HK-2 (cell line): ENCODE data around the gene RAB11FIP4.
"Not testable (repeated sequence)": the region's sequence is repeated elsewhere in the genome, so short reads cannot be mapped to it uniquely, and the experiment has no call there.

Experiments used
- DNase-seq: peaks from one replicate; pipeline ENCODE4 v3.0.0-alpha.2; 2018; ENCODE audit not compliant: unreplicated experiment

Gene RAB11FIP4

GRCh38 chr17:31391496-31391949 is at the start of gene RAB11FIP4:
TSS of gene RAB11FIP4 (plus strand) at chr17:31391675. CDS start at chr17:31391853, 178 bp downstream.
- no peak for DNase-seq

GRCh38 chr17:31345191-31345747 is 46.2 kb upstream of the RAB11FIP4 start:
- not testable (repeated sequence) for DNase-seq

GRCh38 chr17:31349454-31349853 is 42.0 kb upstream of the RAB11FIP4 start:
- DNase-seq = no peak

GRCh38 chr17:31355935-31356334 is 35.5 kb upstream of the RAB11FIP4 start:
- DNase-seq = no peak

GRCh38 chr17:31357091-31357490 is 34.4 kb upstream of the RAB11FIP4 start:
- no peak for DNase-seq

GRCh38 chr17:31357839-31358394 is 33.6 kb upstream of the RAB11FIP4 start:
- DNase-seq = no peak

- no peak for DNase-seq
Observed at GRCh38 chr17:31364012-31364411, 27.5 kb upstream of the RAB11FIP4 start.

GRCh38 chr17:31366088-31366487 is 25.4 kb upstream of the RAB11FIP4 start:
- no peak for DNase-seq

GRCh38 chr17:31369266-31369665 is 22.2 kb upstream of the RAB11FIP4 start:
- DNase-seq = no peak

GRCh38 chr17:31371511-31372097 is 19.9 kb upstream of the RAB11FIP4 start:
- DNase-seq = no peak

GRCh38 chr17:31373150-31374093 is 18.1 kb upstream of the RAB11FIP4 start:
- no peak for DNase-seq

- no peak for DNase-seq
Observed at GRCh38 chr17:31374094-31374447, 17.4 kb upstream of the RAB11FIP4 start.

- no peak for DNase-seq
Observed at GRCh38 chr17:31374503-31374902, 17.0 kb upstream of the RAB11FIP4 start.

- no peak for DNase-seq
Observed at GRCh38 chr17:31378638-31379037, 12.8 kb upstream of the RAB11FIP4 start.

GRCh38 chr17:31379597-31380205 is 11.8 kb upstream of the RAB11FIP4 start:
- DNase-seq = no peak

- no peak for DNase-seq
Observed at GRCh38 chr17:31381165-31381668, 10.3 kb upstream of the RAB11FIP4 start.

GRCh38 chr17:31382668-31383275 is 8.7 kb upstream of the RAB11FIP4 start:
- DNase-seq = not testable (repeated sequence)

GRCh38 chr17:31383488-31383887 is 8.0 kb upstream of the RAB11FIP4 start:
- DNase-seq = not testable (repeated sequence)

- no peak for DNase-seq
Observed at GRCh38 chr17:31385428-31386285, 5.8 kb upstream of the RAB11FIP4 start.

- DNase-seq = no peak
Observed at GRCh38 chr17:31386542-31387075, 4.9 kb upstream of the RAB11FIP4 start.
